ENCODE measurements around the gene VAC14. TPM values are rescaled to one million over a fixed set of nuclear protein-coding genes. Genes with fewer than 3 reads are reported as not detected.
"Not testable (repeated sequence)": the region's sequence is repeated elsewhere in the genome, so short reads cannot be mapped to it uniquely, and the experiment has no call there.

VAC14 gene
- total RNA-seq (38.8 TPM), polyA plus RNA-seq (10 to 100 TPM; 27.0 to 33.6 (median 29.1) TPM)

- no peaks in the 10 kb centered on the region for H3K9me3 ChIP-seq (ENCODE audit: control insufficient read depth in 2 of 2, low read length in 2 of 2)
- ATAC-seq (ENCODE audit: low read depth in 2 of 2) (peak; percentile 95 to 98), DNase-seq (peak; percentile 95 to 97 (median 96))
- Mint-ChIP-seq H3K27ac (peak within 1 kb of the TSS; percentile 90 to 96 (median 95)), H3K27me3 (peaks cover 12% of the 10 kb centered on the region), H3K36me3 (peaks cover 5% of the 10 kb centered on the region), H3K4me1 (peaks cover 12 to 39% (median 30%) of the 10 kb centered on the region in 4 donors), H3K4me3 (peak within 1 kb of the TSS; percentile 94 to 97 (median 96)), H3K9me3 (peaks cover 0 to 5% (median 0%) of the 10 kb centered on the region in 7 donors)
- H3K4me1 ChIP-seq (ENCODE audit: control insufficient read depth, insufficient read depth, low read length, poor library complexity, severe bottlenecking): peaks cover 22% of the 10 kb centered on the region
- H3K36me3 ChIP-seq (ENCODE audit: control insufficient read depth, insufficient read depth, low read length): peaks cover 17% of the 10 kb centered on the region
- H3K4me3 ChIP-seq (ENCODE audit: low read depth, low read length): peak within 1 kb of the TSS; percentile 92
- peaks cover 5% of the 10 kb centered on the region for H3K27me3 ChIP-seq (ENCODE audit: control insufficient read depth, insufficient read depth, low read length)
- peak within 1 kb of the TSS; percentile 82 for H3K27ac ChIP-seq (ENCODE audit: insufficient read depth, low read length, poor library complexity, severe bottlenecking)
These were observed at the start of gene VAC14 for GRCh38 chr16:70800781-70801480. Gene VAC14, minus strand, starts transcription at chr16:70801158. Its CDS starts 258 bp downstream, at chr16:70800900.

GRCh38 chr16:70823498-70824118 lies 22.6 kb upstream of the VAC14 start:
- not testable (repeated sequence) for H3K4me1 ChIP-seq (ENCODE audit: control insufficient read depth, insufficient read depth, low read length, poor library complexity, severe bottlenecking); DNase-seq; H3K27ac Mint-ChIP-seq; H3K36me3 ChIP-seq (ENCODE audit: control insufficient read depth, insufficient read depth, low read length); H3K9me3 ChIP-seq (ENCODE audit: control insufficient read depth in 2 of 2, low read length in 2 of 2); H3K27me3 ChIP-seq (ENCODE audit: control insufficient read depth, insufficient read depth, low read length); H3K9me3 Mint-ChIP-seq; H3K4me1 Mint-ChIP-seq; ATAC-seq (ENCODE audit: low read depth in 2 of 2); H3K4me3 ChIP-seq (ENCODE audit: low read depth, low read length); H3K27me3 Mint-ChIP-seq; H3K36me3 Mint-ChIP-seq; H3K4me3 Mint-ChIP-seq; H3K27ac ChIP-seq (ENCODE audit: insufficient read depth, low read length, poor library complexity, severe bottlenecking)

GRCh38 chr16:70822734-70823133 lies 21.8 kb upstream of the VAC14 start:
- not testable (repeated sequence) for H3K36me3 Mint-ChIP-seq; H3K9me3 Mint-ChIP-seq; H3K36me3 ChIP-seq (ENCODE audit: control insufficient read depth, insufficient read depth, low read length); DNase-seq; H3K27ac Mint-ChIP-seq; H3K27me3 ChIP-seq (ENCODE audit: control insufficient read depth, insufficient read depth, low read length); H3K9me3 ChIP-seq (ENCODE audit: control insufficient read depth in 2 of 2, low read length in 2 of 2); H3K4me1 Mint-ChIP-seq; H3K27me3 Mint-ChIP-seq; H3K4me3 Mint-ChIP-seq; H3K4me3 ChIP-seq (ENCODE audit: low read depth, low read length); ATAC-seq (ENCODE audit: low read depth in 2 of 2); H3K27ac ChIP-seq (ENCODE audit: insufficient read depth, low read length, poor library complexity, severe bottlenecking); H3K4me1 ChIP-seq (ENCODE audit: control insufficient read depth, insufficient read depth, low read length, poor library complexity, severe bottlenecking)

GRCh38 chr16:70818088-70818487 lies 17.1 kb upstream of the VAC14 start:
- not testable (repeated sequence) for H3K4me1 ChIP-seq (ENCODE audit: control insufficient read depth, insufficient read depth, low read length, poor library complexity, severe bottlenecking); H3K27me3 Mint-ChIP-seq; DNase-seq; H3K9me3 ChIP-seq (ENCODE audit: control insufficient read depth in 2 of 2, low read length in 2 of 2); H3K27ac Mint-ChIP-seq; H3K36me3 ChIP-seq (ENCODE audit: control insufficient read depth, insufficient read depth, low read length); H3K4me3 Mint-ChIP-seq; H3K27me3 ChIP-seq (ENCODE audit: control insufficient read depth, insufficient read depth, low read length); H3K9me3 Mint-ChIP-seq; ATAC-seq (ENCODE audit: low read depth in 2 of 2); H3K4me1 Mint-ChIP-seq; H3K36me3 Mint-ChIP-seq; H3K27ac ChIP-seq (ENCODE audit: insufficient read depth, low read length, poor library complexity, severe bottlenecking); H3K4me3 ChIP-seq (ENCODE audit: low read depth, low read length)

- no peak overlapping the region for H3K27ac Mint-ChIP-seq
- H3K4me3 Mint-ChIP-seq: no peak overlapping the region
- no peaks in the 10 kb centered on the region for H3K4me1 Mint-ChIP-seq
- no peaks in the 10 kb centered on the region for H3K36me3 Mint-ChIP-seq
- H3K27me3 Mint-ChIP-seq: peaks cover 22% of the 10 kb centered on the region
- peaks cover 11% of the 10 kb centered on the region for H3K27me3 ChIP-seq (ENCODE audit: control insufficient read depth, insufficient read depth, low read length)
- no peaks in the 10 kb centered on the region for H3K9me3 ChIP-seq (ENCODE audit: control insufficient read depth in 2 of 2, low read length in 2 of 2)
- no peak overlapping the region for H3K4me3 ChIP-seq (ENCODE audit: low read depth, low read length)
- H3K36me3 ChIP-seq (ENCODE audit: control insufficient read depth, insufficient read depth, low read length): no peaks in the 10 kb centered on the region
- DNase-seq (no peak), ATAC-seq (ENCODE audit: low read depth in 2 of 2) (no peak)
- H3K4me1 ChIP-seq (ENCODE audit: control insufficient read depth, insufficient read depth, low read length, poor library complexity, severe bottlenecking): no peaks in the 10 kb centered on the region
- peaks cover 0 to 2% (median 0%) of the 10 kb centered on the region in 7 donors for H3K9me3 Mint-ChIP-seq
- H3K27ac ChIP-seq (ENCODE audit: insufficient read depth, low read length, poor library complexity, severe bottlenecking): no peak overlapping the region
These were observed 8.6 kb upstream of the VAC14 start for GRCh38 chr16:70809392-70810060.

- peaks cover 0 to 5% (median 0%) of the 10 kb centered on the region in 7 donors for H3K9me3 Mint-ChIP-seq
- no peaks in the 10 kb centered on the region for H3K36me3 Mint-ChIP-seq
- no peaks in the 10 kb centered on the region for H3K4me1 ChIP-seq (ENCODE audit: control insufficient read depth, insufficient read depth, low read length, poor library complexity, severe bottlenecking)
- no peak for ATAC-seq (ENCODE audit: low read depth in 2 of 2)
- no peaks in the 10 kb centered on the region for H3K4me1 Mint-ChIP-seq
- DNase-seq: no peak
- no peak overlapping the region for H3K4me3 ChIP-seq (ENCODE audit: low read depth, low read length)
- H3K27me3 Mint-ChIP-seq: peaks cover 22% of the 10 kb centered on the region
- H3K27me3 ChIP-seq (ENCODE audit: control insufficient read depth, insufficient read depth, low read length): peaks cover 15% of the 10 kb centered on the region
- H3K9me3 ChIP-seq (ENCODE audit: control insufficient read depth in 2 of 2, low read length in 2 of 2): no peaks in the 10 kb centered on the region
- H3K27ac ChIP-seq (ENCODE audit: insufficient read depth, low read length, poor library complexity, severe bottlenecking): no peak overlapping the region
- no peaks in the 10 kb centered on the region for H3K36me3 ChIP-seq (ENCODE audit: control insufficient read depth, insufficient read depth, low read length)
- H3K4me3 Mint-ChIP-seq: no peak overlapping the region
- H3K27ac Mint-ChIP-seq: no peak overlapping the region
These were observed 7.4 kb upstream of the VAC14 start for GRCh38 chr16:70808371-70808770.

- no peak overlapping the region for H3K4me3 ChIP-seq (ENCODE audit: low read depth, low read length)
- peaks cover 0 to 9% (median 9%) of the 10 kb centered on the region in 4 donors for H3K4me1 Mint-ChIP-seq
- no peak for ATAC-seq (ENCODE audit: low read depth in 2 of 2)
These were observed 4.8 kb upstream of the VAC14 start for GRCh38 chr16:70805787-70806186.

More at GRCh38 chr16:70805787-70806186, 4.8 kb upstream of the VAC14 start:
- Mint-ChIP-seq H3K36me3 (no peaks in the 10 kb centered on the region), H3K9me3 (peaks cover 0 to 5% (median 0%) of the 10 kb centered on the region in 7 donors), H3K27me3 (peaks cover 29% of the 10 kb centered on the region), H3K4me3 (no peak overlapping the region), H3K27ac (no peak overlapping the region)
- Histone ChIP-seq H3K36me3 (ENCODE audit: control insufficient read depth, insufficient read depth, low read length) (no peaks in the 10 kb centered on the region), H3K27ac (ENCODE audit: insufficient read depth, low read length, poor library complexity, severe bottlenecking) (no peak overlapping the region), H3K9me3 (ENCODE audit: control insufficient read depth in 2 of 2, low read length in 2 of 2) (no peaks in the 10 kb centered on the region), H3K27me3 (ENCODE audit: control insufficient read depth, insufficient read depth, low read length) (peaks cover 15% of the 10 kb centered on the region), H3K4me1 (ENCODE audit: control insufficient read depth, insufficient read depth, low read length, poor library complexity, severe bottlenecking) (no peaks in the 10 kb centered on the region)
- no peak for DNase-seq
